Embryonic facial prominence (tissue), 1 donor: ENCODE measurements around the gene SERP2.

Experiments
- DNase-seq: peaks from one replicate; pipeline ENCODE4 v3.0.0-alpha.2; 2016; ENCODE audit errors: extremely low spot score

SERP2 gene

GRCh38 chr13:44411841-44412240 lies 38.2 kb downstream of the SERP2 start:
- no peak for DNase-seq

GRCh38 chr13:44412346-44412935 lies 38.8 kb downstream of the SERP2 start:
- no peak for DNase-seq

- no peak for DNase-seq
These were observed 39.5 kb downstream of the SERP2 start for GRCh38 chr13:44413095-44413494.

GRCh38 chr13:44414716-44415115 lies 41.1 kb downstream of the SERP2 start:
- no peak for DNase-seq

- no peak for DNase-seq
These were observed 42.2 kb downstream of the SERP2 start for GRCh38 chr13:44415815-44416214.

DNA sequence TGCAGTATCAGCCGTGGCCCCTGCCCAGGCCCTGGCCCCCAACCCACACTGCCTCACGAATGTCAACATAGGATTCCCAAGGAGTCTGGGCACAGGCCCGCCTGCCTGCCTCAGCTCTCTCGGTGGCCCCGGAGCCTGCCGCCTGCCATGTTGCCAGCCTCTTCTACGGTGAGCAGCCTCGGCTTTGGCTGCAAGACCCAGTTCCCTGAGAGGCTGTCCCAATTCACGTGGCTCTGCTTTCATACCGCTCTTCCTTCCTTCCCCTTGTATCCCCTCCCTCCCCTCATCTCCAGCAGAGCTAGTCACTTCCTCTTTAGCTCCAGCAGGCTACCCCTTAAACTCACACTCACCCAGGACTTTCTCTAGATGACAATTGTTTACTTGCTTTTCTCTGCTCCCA lies 42.7 kb downstream of the SERP2 start:
- DNase-seq: no peak

DNA sequence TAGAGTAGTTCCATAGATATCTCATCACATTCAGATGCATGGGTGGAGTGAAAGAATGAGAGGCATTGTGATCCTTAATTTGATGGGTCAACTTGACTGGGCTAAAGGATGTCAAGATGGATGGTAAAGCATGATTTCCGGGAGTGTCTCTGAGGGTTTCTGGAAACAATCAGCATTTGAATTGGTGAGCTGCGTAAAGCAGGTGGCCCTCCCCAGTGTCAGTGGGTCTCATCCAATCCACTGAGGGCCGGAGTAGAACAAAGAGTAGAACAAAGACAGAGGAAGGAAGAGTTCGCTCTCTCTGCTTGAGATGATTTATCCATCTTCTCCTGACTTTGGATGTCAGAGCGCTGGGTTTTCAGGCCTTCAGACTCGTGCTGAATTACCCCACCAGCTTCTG lies 43.1 kb downstream of the SERP2 start:
- no peak for DNase-seq

GRCh38 chr13:44417446-44417845 lies 43.8 kb downstream of the SERP2 start:
- no peak for DNase-seq

GRCh38 chr13:44417876-44418275 lies 44.3 kb downstream of the SERP2 start:
- no peak for DNase-seq

DNA sequence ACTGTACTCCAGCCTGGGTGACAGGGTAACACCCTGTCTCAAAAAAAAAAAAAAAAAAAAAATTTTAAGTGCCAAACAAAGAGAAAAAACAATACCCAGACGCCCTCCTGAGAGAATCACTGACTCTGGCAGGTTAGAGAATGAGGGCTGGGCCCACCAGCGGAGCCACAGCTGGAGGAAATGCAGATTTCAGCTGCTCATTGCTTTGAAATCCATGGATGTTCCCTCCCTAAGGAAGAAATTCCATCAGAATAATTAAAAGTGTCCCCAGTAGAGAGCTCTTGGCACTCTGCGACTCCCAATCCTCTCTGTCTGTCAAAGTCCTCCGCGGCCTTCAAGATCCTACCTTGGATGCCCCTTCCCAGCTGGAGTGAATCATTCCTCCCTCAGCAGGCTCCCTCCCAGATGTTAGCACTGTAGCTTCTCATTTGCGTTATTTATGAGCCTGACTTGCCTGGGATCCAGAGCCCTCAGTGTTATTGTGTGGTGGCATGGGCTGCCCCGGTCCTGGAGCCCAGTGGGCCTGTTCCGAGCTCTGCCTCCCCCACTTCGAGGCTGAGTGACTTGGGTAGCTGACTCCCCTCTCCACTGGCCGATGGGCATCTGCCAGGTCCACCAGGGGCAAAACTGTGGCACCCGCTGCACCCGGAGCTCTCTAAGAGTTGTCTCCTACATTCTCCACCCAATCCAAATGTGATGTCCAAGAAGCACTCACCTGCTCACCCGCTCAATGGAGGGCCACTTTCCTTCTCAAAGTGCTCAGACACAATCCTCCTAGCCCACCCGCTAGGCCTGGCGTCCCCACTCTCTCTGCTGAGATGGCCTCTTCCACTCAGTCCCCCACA lies 47.0 kb downstream of the SERP2 start:
- DNase-seq: no peak

DNA sequence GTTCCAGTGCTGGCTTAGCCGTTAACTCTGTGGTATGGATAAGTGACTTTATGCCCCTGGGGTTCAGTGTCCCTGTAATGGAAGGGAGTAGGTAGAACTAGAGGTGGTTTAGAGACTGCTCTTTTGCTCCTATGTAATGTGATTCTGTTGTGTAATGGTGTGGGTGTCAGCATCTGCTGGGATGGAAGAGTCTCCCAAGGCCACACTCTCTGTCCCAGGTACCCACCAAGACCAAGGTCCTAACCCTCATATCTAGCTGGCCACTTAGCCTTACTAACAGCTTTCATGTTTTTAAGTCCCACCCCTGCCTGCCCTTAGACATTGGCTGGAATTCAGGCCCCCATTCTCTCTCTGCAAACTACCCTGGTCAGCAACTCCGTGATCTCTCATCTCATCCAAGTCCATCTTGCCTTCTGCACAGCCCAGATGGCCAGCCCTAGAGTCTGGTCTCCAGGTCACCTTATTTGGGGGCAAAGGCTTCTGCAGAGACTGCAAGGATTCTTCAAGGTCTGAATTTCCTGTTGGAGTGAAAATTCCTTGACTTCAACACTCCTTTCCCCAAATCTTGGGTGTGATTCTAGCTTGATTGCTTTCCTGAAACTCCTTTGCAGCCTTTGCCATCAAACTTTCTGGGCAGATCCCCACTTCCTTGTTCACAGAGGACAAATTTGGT lies 48.4 kb downstream of the SERP2 start:
- no peak for DNase-seq

- no peak for DNase-seq
These were observed 49.4 kb downstream of the SERP2 start for GRCh38 chr13:44422755-44423643.

DNA sequence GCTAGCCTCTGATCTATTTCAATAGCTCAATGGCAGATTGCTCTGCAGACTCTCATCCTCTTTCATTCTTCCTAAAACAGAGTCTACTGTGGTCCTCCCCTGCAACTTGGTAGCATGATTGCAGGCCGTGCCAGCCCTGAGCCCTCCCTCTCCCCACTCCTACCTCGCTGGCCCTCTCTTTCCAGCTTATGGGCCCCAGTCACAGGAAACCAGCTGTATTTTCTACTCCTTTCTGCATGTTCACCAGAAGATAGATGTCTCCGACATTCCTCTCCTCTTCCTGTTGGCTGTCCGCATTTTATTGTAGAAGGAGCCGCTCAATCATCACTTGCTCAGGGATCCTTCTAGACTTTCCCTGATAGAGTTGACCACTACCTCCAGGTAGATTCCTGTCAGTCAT lies 50.2 kb downstream of the SERP2 start:
- no peak for DNase-seq

- DNase-seq: no peak
These were observed 51.6 kb downstream of the SERP2 start for GRCh38 chr13:44425041-44425814.

GRCh38 chr13:44425815-44426078 lies 52.1 kb downstream of the SERP2 start:
- no peak for DNase-seq

- no peak for DNase-seq
These were observed 52.8 kb downstream of the SERP2 start for GRCh38 chr13:44426461-44426860.

DNA sequence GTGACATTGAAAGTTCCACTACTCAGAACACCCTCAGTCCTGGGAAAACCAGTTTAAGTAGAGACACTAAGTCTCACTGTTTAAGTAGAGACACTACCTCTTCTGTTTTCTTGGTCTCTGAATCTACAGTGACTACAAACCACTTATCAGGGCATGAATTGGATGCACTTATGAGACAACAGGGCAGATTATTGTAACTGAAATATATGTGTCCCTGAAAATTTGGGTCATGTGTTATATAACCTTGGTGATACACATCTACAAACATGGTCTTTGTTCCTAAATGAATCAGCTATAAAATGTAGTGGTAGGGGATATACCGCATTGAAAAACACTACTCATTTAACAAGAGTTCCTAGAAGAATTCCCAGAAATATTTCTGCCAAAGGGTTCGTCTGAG lies 55.7 kb downstream of the SERP2 start:
- no peak for DNase-seq

DNA sequence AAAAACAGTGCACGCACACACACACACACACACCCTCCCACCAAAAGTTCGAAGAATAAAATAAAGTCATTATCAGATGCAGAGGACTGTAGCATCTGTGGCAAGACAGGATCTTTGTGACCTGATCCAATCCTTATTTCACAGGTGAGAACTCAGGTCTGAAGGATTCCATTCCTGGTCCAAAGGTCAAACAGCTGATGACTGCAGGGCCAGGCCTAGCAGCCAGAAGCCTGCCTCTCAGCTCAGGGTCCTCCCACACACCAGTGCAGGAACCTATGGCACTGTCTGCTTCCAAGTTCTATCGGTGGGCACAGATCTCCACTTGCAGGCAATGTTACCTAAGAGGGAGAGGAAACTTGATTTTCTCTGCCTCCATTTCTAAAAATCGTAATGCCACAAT lies 57.5 kb downstream of the SERP2 start:
- DNase-seq: no peak

- DNase-seq: no peak
These were observed 59.0 kb downstream of the SERP2 start for GRCh38 chr13:44432650-44433049.

- DNase-seq: no peak
These were observed 60.5 kb downstream of the SERP2 start for GRCh38 chr13:44433863-44434765.
